ENCODE results near the gene SBNO2.

GRCh38 chr19:1088416-1089010, 85.6 kb downstream of the SBNO2 start:
- TF ChIP-seq CTCF (conservative IDR thresholded peaks at IDR 0.05; ENCODE audit: low read length): no peak
- TF ChIP-seq EZH2phosphoT487 (IDR thresholded peaks at IDR 0.05; ENCODE audit: borderline replicate concordance): no peak

Data from Loucy (cell line).